GM12864 (cell line): ENCODE data around the gene SEPTIN10.

ENCODE experiments used
- DNase-seq: peaks from one replicate; pipeline ENCODE4 v3.0.0-alpha.2; 2011; ENCODE audit warnings: low read depth
- H3K4me3 ChIP-seq: 2 replicates; pipeline ENCODE4 v1.5.1; 2011; ENCODE audit warnings: mild to moderate bottlenecking, low read depth, low read length, control low read depth
- CTCF ChIP-seq: IDR thresholded peaks from 2 replicates; pipeline ENCODE4 v1.5.1; 2011; ENCODE audit warnings: low read depth, mild to moderate bottlenecking, moderate library complexity, low read length, control low read depth, inconsistent platforms; ENCODE audit errors: missing control alignments

Gene SEPTIN10

GRCh38 chr2:109531221-109531620 is 82.5 kb downstream of the SEPTIN10 start:
- no peak overlapping the region for H3K4me3 ChIP-seq
- no peak for TF ChIP-seq CTCF
- DNase-seq: no peak

GRCh38 chr2:109530712-109531111 is 83.1 kb downstream of the SEPTIN10 start:
- DNase-seq: no peak
- no peak for TF ChIP-seq CTCF
- H3K4me3 ChIP-seq: no peak overlapping the region

GRCh38 chr2:109529532-109530449 is 84.0 kb downstream of the SEPTIN10 start:
- DNase-seq: no peak
- H3K4me3 ChIP-seq: no peak overlapping the region
- TF ChIP-seq CTCF: no peak

- DNase-seq: no peak
- H3K4me3 ChIP-seq: no peak overlapping the region
- TF ChIP-seq CTCF: no peak
Measured at GRCh38 chr2:109528811-109529501, 84.8 kb downstream of the SEPTIN10 start.

GRCh38 chr2:109527846-109528705 is 85.7 kb downstream of the SEPTIN10 start:
- DNase-seq: no peak
- no peak for TF ChIP-seq CTCF
- H3K4me3 ChIP-seq: no peak overlapping the region

- H3K4me3 ChIP-seq: no peak overlapping the region
- no peak for TF ChIP-seq CTCF
- no peak for DNase-seq
Measured at GRCh38 chr2:109527079-109527478, 86.7 kb downstream of the SEPTIN10 start.
